Stimulated activated CD8-positive, alpha-beta memory T cell treated with anti-CD3 and anti-CD28 coated beads, Interleukin-15, amount 100 ng/mL, for 48 hours (primary cell): ENCODE measurements around the gene BCAS3.

Experiments used
- DNase-seq, 2 donors: peaks; one replicate each; pipeline ENCODE4 v3.0.0-alpha.2; 2020; ENCODE audit warnings: low read depth in 2 of 2

BCAS3 gene

GRCh38 chr17:61251939-61252865 lies 574.6 kb downstream of the BCAS3 start:
- DNase-seq: no peak

- DNase-seq: no peak
Observed at GRCh38 chr17:61253362-61253761, 575.7 kb downstream of the BCAS3 start.

- DNase-seq: no peak
Observed at GRCh38 chr17:61253937-61254574, 576.4 kb downstream of the BCAS3 start.

- no peak for DNase-seq
Observed at GRCh38 chr17:61254904-61255303, 577.3 kb downstream of the BCAS3 start.

- DNase-seq: no peak
Observed at GRCh38 chr17:61255647-61256046, 578.0 kb downstream of the BCAS3 start.

GRCh38 chr17:61259360-61259759 lies 581.7 kb downstream of the BCAS3 start:
- DNase-seq: no peak

GRCh38 chr17:61260071-61260797 lies 582.6 kb downstream of the BCAS3 start:
- DNase-seq: no peak

- no peak for DNase-seq
Observed at GRCh38 chr17:61261001-61261637, 583.5 kb downstream of the BCAS3 start.

- no peak for DNase-seq
Observed at GRCh38 chr17:61265397-61265796, 587.7 kb downstream of the BCAS3 start.

- no peak for DNase-seq
Observed at GRCh38 chr17:61267847-61268246, 590.2 kb downstream of the BCAS3 start.

GRCh38 chr17:61275395-61275794 lies 597.7 kb downstream of the BCAS3 start:
- no peak for DNase-seq

GRCh38 chr17:61276806-61277205 lies 599.2 kb downstream of the BCAS3 start:
- DNase-seq: no peak

- no peak for DNase-seq
Observed at GRCh38 chr17:61279476-61280145, 602.0 kb downstream of the BCAS3 start.

GRCh38 chr17:61280338-61280737 lies 602.7 kb downstream of the BCAS3 start:
- no peak for DNase-seq

- no peak for DNase-seq
Observed at GRCh38 chr17:61280851-61281250, 603.2 kb downstream of the BCAS3 start.

- no peak for DNase-seq
Observed at GRCh38 chr17:61282377-61282776, 604.7 kb downstream of the BCAS3 start.

GRCh38 chr17:61283043-61283442 lies 605.4 kb downstream of the BCAS3 start:
- no peak for DNase-seq

GRCh38 chr17:61284174-61284573 lies 606.5 kb downstream of the BCAS3 start:
- no peak for DNase-seq

- no peak for DNase-seq
Observed at GRCh38 chr17:61284746-61285145, 607.1 kb downstream of the BCAS3 start.

GRCh38 chr17:61285526-61286320 lies 608.1 kb downstream of the BCAS3 start:
- DNase-seq: peak; percentile 2 to 15

GRCh38 chr17:61286449-61286848 lies 608.8 kb downstream of the BCAS3 start:
- no peak for DNase-seq
